Activated CD4-positive, alpha-beta T cell treated with anti-CD3 and anti-CD28 coated beads for 1 hour (primary cell): ENCODE measurements around the gene MITD1.
"Not testable (repeated sequence)": the region's sequence is repeated elsewhere in the genome, so short reads cannot be mapped to it uniquely, and the experiment has no call there.

ENCODE experiments used
- DNase-seq: peaks from one replicate; pipeline ENCODE4 v3.0.0-alpha.2; 2020

Gene MITD1

DNA sequence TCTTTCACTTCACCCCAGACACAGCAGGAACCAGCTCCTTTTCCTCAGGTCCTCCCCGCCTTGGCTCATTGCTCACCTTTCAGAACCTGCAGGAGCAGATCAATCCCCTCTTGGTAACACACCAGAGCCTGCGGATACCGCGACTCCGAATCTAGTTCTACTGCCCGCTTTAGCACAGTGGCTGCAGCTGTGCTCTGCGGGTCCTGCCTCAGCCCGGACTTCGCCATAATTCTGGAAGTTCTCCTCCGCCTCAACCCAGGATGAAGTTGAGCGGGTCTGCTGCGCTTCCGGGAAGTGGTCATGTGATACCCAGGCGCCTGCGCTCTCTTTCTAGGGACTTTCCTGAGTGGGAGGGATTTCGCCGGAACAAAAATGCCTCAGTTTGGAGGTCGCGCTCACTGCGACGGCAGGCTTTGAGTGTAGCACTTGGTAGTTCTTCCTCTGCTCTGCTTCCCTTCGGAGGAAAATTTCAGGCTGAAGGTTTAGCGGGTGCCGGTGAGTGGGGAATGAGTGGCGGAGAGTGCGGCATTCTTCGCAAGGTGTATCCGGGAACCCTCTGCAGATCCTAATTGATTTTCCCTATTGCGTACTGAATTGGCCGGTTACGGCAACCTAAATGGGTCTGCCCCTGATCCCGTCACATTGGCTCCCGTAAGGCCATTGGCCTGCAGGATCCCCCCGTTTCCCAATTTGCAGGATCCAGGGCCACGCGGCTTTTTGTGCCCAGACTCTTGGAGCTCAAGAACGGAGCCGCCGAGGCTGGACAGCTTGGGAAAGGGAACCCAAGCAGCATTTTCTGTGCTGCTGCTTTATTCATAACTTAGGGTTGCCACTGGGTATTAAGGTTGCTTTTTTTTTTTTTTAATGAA, at the start of gene MITD1, which contains the start of gene MRPL30:
Gene MITD1, minus strand, starts transcription at position 304 of the 869 bp plus-strand sequence. Its CDS starts 77 bp downstream, at position 227.
Gene MRPL30, plus strand, starts transcription at position 430 of the 869 bp plus-strand sequence. CDS start 5,020 bp downstream, outside the sequence.
- peak; percentile 84 for DNase-seq

DNA sequence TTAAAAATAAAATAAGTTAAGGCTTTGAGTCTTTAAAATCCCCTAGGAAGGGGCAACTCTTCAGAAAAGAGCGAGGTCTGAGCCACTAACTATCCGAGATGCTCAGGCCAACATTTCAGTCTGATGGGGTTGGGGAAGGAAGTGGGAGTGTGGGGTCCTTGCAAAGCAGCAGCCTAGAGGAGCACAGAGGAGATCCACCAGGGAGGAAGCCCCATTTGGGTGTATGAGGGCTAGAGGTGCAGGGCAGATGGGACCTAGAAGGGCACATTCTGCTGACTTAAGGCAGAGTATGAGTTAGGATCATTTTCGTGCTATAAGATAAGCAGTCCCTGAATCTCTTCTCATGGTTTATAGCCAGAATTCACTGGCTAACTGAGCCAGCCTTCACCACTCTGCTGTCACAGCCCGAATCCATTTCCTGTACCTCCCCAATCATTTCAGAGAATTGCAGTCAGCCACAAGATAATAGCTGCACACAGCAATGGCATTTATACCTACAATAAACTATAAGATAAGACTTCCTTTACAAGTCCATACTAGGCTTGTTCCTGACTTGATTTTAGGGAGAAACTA, 37.2 kb upstream of the MITD1 start:
- DNase-seq: no peak

DNA sequence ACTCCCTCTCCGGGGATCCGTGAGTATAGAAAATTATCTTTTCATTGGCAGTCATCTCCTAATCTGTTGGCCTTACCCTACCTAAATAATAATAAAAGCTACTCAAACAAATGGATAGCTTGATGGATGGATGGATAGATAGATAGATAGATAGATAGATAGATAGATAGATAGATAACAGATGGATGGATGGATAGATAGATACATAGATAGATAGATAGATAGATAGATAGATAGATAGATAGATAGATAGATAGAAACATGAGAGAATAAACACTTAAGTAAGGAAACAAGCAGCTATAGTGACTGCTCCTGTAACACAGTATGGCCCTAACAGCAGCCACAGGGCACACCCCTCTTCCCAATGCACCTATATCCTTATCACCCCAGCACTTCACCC, 35.2 kb upstream of the MITD1 start:
- no peak for DNase-seq

DNA sequence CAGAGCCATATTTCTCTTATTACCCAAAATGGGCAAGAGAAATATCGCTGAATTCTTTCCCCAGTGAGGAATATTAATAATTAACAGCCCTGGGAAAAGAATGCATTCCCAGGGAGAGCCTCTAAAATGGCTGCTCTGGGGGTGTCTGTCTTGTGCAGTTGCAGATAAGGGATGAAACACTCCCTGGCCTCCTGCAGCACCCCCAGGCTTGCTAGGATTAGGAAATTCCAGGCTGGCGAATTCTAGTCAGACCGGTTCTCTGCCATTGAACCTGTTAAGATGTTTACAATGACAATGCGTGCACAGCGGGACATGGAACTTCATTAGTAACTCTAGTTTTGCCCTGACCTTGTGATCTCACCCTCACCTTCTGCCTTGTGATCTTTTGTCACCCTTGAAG, 24.6 kb upstream of the MITD1 start:
- DNase-seq: no peak

DNA sequence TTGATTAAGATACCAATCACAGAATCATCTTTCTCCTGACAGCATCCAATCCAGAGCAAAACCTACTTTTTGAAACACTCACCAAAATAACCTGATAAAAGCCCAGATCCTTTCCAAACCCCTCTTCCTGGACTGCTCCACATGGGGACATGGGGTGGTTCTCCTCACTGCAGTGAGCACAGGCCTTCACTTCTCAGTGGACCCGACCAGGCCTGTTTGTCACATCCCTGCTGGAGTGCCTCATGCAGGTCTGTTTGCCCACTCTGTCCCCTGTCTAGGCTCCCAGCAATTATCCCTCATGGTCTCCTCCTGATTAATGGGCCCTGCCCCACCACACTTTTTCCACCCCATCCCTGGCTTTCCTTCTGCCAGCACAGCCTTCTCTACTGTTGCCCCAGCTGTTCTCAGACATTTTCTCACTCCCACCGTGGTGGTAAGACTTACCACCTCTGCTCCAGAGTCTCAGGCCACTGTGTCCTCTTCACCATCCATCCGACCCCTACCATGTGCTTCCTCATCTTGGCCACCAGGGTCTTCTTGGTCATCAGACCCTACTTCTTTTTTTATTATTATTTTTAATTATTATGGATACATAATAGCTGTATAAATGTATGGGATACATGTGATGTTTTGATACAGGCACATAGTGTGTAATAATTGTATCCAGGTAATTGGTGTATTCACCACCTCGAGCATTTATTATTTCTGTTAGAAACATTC, 21.3 kb upstream of the MITD1 start:
- no peak for DNase-seq

DNA sequence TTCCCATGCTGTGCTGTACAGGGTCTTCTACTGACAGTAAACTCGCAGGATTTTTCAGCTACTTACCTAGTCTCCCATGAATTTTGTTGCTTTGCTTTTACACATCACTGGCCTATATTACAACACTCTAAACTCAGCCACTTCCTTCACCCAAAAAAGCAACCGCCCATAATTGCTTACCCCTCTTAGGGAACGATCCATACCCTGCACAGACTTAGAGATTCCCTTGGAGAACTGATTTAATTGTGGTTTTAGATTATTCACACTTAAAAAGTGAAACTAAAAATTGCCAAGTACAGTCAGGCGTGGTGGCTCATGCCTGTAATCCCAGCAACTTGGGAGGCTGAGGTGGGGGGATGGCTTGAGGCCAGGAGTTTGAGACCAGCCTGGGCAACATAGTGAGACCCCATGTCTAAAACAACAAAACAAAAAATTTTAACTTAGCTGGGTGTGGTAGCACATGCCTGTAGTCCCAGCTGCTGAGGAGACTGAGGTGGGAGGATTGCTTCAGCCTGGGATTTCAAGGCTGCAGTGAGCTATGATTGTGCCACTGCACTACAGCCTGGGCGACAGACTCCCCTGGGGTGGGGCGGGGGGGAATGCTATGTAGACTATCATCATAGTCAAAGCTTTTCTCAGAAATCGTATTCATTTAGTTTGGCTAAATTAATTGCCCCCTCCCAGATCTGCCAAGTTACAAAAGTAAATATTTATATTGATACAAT, 19.4 kb upstream of the MITD1 start:
- no peak for DNase-seq

DNA sequence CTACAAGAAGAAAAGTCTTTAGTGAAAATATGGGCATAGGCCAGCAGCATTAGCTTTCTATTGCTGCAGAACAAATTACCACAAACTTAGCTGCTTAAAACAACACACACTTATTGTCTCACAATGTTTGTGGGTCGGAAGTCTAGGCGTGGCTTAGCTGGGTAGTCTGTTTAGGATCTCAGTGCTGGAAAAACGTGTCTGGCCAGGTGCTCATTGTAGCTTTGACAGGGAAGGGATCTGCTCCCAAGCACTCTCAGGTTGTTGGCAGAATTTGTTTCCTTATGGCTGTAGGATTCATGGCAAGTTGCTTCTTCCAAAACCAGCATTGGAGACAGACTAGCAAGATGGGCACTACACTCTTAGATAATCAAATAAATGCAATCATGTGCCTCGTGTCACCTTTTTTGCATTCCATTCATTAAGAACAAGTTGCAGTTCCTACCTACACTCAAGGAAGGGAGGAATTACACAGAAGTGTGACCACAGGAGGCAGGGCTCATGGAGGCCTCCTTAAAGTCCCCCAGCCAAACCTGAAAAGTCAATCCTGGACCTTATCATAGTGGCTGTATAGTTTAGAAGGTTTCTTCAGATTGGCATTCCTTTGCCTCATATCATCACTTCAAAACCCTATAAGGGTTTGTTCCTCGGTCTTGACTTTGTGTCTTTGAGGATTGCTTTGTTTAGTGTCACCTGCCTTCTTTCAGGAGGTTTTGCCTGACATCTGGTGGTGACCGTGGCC, 17.4 kb upstream of the MITD1 start:
- DNase-seq: no peak

DNA sequence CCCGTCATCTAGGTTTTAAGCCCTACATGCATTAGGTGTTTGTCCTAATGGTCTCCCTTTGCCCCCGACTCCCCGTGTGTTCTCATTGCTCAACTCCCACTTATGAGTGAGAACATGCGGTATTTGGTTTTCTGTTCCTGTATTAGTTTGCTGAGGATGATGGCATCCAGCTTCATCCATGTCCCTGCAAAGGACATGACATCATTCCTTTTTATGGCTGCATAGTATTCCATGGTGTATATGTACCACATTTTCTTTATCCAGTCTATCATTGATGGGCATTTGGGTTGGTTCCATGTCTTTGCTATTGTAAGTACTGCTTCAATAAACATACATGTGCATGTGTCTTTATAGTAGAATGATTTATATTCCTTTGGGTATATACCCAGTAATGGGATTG, 11.5 kb upstream of the MITD1 start:
- DNase-seq: not testable (repeated sequence)

DNA sequence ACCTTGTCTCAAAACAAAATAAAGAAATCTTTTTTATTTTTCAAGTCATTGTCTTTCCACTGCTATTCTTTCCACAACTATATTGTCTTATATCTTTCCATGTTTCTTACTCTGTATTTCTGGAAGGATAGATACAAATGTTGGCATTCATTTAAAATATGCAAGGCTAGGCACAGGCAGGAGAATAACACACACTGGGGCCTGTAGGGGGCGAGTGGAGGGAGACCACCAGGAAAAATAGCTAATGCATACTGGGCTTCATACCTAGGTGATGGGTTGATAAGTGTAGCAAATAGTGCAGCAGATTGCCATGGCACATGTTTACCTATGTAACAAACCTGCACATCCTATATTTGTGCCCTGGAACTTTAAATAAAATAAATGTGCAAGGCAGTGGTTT, 9.7 kb upstream of the MITD1 start:
- DNase-seq: no peak

DNA sequence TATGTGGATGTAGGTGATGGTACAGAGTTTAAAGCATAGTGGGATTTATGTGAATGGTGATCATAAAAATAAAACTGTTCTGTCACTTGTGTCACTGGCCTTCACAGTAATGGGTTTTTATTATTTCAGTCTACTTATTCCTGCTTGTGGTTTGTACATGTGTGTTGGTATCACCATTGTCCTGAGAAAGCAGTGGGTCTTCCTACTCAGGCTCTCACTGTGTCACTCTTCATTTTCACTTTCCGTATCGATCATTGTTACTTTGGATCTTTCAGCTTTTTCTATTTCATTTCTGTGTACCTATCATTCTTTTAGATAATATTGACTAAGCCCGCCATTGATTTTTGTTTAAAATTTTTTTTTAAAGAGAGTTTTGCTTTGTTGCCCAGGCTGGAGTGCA, 7.5 kb upstream of the MITD1 start:
- DNase-seq: no peak

DNA sequence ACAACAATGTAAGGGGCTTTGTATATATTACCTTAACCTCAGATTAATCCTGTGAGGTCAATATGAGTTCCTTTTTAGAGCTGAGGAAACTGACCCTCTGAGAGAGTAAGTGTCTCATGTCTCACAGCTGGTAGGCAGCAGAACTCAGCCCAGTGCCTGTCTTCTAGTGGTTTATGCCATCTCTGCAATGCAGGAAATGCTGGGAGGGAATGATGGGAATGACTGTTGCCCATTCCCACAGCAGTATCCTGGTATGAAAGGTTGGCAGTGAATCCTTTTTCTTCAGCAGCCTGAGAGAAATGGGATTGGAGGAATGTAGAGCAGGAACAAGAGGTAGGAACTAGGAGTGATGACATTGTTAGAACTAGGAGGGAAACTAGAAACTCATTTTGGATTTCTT, 6.2 kb upstream of the MITD1 start:
- DNase-seq: no peak

DNA sequence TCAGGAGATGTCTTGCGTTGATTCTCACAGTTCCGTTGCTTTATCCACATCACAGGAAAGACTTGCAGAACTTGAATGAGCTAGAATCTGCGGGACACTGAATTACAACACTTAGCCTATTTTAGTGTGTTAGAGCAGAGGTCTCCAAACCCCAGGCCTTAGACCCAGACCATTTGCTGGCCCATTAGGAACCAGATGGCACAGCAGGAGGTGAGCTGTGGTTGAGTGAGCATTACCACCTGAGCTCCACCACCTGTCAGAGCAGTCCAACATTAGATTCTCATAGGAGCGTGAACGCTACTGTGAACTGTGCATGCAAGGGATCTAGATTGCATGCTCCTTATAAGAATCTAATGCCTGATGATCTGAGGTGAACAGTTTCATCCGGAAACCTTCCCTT, 4.0 kb upstream of the MITD1 start:
- no peak for DNase-seq

DNA sequence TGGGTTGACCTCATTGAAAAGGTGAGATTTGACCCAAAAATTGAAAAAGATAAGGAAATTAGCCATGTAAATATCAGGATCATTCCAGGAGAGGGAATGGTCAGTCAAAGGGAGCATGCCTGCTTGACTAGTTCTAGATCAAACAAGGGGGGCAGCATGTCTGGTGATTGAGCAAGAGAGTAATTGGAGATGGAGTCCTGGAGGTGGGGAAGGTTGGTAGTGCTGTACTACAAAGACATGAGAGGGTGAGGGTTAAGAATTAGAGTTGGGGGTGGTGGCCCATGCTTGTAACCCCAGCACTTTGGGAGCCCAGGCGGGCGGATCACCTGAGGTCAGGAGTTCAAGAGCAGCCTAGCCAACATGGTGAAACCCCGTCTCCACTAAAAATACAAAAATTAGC, 2.2 kb upstream of the MITD1 start:
- no peak for DNase-seq

DNA sequence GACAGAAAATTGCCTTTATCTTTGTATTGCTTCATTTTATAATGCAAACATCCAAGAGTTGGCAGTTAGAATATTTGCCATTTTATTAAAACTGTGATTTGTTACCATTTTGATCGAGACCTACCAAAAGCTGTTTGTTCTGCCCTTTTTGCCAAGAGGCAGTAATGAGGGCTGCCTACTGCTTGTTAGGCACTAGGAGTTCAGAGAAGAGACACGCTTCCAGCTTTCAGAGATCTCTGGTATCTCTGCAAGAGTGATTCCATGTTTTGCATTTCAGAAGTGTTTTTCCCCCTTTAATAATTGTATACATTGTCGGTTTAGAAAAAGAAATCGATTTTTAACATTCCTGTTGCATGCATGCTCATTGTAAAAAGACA, 754 bp upstream of the MITD1 start:
- DNase-seq: no peak

DNA sequence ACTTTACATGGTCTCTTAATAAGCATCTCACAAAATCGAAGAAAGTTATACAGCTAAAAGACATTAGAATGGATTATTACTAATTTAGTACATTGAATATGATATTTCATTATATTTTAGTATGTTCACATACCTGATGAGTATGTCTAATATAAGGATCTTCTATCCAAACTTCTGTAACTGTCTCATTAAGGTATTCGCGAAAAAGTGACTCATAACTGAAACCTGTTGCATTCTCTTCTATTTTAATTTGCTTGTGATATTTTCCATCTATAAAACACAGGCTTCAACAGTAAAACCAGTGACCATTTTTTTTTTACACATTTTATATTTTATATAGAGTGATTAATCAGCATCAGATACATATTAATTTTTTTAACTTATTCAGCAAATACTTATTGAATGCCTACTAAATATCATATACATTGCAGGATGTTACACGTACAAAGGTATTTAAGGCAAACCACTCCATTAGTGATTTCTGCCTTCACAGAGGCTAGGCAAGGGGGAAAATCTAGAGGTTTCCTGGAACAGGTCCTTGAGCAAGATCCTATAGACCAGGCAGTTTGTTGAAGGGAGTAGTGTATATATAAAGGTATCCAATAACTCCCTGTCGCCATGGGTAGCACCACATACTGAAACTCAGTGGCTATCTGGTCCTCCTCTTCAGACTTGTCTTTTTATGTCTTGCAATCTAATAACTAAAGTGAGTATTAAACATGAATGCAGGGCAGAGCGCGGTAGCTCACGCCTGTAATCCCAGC, 9.3 kb downstream of the MITD1 start:
- no peak for DNase-seq

DNA sequence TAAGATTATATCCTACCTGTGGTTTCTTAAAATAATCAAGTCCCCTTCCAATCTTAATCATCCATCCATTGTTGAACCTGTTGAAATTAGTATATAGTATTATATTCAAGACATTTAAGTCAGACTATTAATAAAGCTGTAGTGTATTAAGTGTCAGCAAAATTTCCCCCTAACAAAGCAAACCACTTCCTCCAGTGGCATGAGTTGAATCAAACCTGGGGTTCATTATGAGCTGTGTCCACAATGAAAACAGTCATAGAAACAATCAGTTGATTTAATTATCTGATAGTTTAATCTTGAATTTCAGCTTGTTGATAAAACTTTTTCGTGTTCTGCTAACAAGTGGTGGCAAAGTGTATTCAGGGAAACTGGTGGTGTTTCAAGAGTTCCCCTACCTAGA, 11.3 kb downstream of the MITD1 start:
- DNase-seq: no peak

DNA sequence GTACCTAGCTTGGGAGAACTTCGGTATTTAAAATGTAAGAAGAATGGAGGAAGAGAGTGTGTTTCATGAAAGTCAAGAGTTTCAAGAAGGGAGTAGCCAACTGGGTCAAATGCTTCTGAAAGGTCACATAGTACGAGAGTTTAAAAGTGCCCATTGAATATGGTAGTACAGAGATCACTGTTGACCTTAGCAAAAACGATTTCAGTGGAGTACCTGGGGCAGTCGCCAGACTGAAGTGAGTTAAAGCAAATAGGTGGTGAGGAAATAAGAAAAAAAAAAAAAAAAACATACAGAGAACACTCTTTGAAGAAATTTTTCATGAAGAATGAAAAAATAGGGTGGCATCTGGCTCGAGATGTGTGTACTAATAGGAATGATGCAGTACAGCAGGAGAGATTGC, 14.6 kb downstream of the MITD1 start:
- DNase-seq: no peak

DNA sequence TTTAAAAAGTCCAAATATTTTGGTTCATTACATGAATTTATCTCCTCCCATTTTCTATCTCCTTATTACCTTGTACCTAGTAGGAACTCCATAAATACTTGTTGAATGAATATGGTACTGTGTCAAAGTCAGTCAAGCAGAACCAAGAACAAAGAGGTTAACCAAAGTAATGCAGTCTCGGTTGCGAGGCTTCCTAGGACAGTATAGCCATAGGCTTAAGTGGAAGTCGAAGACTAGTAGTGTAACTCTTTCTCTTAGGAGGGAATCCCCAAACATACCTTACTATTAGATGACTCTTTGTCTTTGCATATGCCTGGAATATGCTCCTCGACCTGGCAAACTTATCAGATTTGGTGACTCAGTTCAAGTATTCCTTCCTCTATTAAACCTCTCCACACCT, 21.3 kb downstream of the MITD1 start:
- DNase-seq: no peak

DNA sequence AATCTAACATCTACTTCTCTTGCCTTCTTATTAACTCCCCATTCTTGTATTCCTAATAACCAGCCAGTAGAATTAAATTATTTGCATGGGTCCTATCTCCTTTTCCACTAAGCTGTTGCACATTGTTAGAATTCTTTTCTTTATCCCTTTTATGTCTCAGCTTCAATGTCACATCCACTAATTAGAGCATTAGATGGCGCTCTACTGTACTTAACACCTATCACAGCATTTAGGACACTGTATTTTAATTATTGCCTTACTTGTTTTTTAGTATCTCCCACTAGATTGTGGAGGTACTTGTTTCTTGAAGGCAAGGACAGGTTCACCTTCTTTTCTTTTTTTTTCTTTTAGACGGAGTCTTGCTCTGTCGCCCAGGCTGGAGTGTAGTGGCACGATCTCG, 22.3 kb downstream of the MITD1 start:
- no peak for DNase-seq

DNA sequence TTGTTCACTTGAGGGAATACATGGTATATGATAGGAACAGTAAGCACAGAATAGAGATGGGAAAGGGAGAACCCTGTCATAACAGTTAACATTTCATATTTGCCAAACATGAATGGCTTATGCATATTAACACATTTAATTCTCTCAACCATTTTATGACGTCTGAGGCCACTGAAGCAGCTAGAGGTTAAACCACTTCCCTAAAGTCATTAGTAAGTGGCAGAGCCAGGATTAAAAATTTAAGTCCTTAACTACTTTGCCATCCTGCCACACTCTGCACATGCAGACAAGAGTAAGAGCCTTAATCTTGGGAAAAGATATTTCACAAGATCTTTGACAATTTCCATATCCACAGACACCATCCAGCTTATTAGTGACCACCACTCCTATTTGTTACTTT, 24.0 kb downstream of the MITD1 start:
- DNase-seq: no peak

DNA sequence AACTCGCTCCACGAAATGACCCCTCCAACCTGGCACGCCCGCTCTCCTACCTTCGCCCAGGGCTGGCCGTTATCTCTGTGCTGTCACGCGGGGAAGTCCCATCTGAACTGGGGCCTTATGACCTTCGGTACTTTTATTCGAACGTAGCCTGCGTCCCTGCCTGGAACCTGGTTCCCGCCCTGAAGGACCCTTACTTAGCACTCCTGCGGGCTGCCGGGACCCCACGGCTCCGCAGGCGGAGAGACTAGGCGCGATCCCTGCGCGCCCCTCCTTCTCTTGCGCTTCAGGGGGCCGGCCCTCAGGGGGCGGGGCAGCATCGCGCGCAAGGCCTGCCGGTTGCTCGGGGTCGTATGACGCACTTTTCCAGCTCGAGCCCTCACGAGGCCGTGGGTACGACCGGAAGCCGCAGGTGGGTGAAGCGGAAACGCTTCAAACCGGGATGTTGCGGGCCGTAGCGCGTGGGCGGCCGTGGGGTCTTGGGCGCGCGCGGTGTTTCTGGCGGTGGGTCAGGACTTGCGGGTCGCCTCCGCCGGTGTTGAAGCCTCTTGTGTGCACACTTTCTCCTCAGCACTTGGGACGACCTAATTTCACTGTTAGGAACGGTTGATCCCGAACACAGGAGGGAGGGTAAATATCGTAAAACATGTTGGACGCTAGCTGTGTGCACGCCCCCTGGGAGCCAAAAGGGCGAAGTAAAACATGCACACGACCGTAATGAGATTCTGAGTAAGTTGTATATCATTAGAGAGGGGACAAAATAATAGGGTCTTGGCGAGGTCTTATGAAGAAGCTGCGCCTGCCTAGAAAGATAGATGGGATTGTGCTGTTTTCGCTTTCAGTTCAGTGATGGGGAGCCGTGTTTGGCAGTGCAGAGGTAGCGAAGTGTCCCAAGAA, 26.0 kb downstream of the MITD1 start, which contains the start of the genes LIPT1 and TSGA10:
Gene LIPT1, plus strand, starts transcription at position 325 of the 894 bp plus-strand sequence. CDS start 6,991 bp downstream, outside the sequence.
Gene TSGA10, minus strand, starts transcription at position 300 of the 894 bp plus-strand sequence. CDS start 45,503 bp downstream, outside the sequence.
- DNase-seq: peak; percentile 87
